Occipital lobe (tissue), 3 donors: Measurements from ENCODE around the gene MCM6. TPM values are rescaled to one million over a fixed set of nuclear protein-coding genes. Genes with fewer than 3 reads are reported as not detected.

ENCODE experiments used
- DNase-seq: peaks from one replicate; lab custom pipeline; 2025; lab: John Stamatoyannopoulos, UW
- small RNA-seq: library from RNA; depleted of rRNA; stranded (forward); fragments of <200 nt; gene quantifications from one replicate; pipeline ENCODE3, GENCODE V24; 2014
- total RNA-seq: library from RNA; depleted of rRNA; stranded (reverse); fragments of >200 nt; gene quantifications from one replicate; pipeline ENCODE4 v1.2.3, GENCODE V29; 2014

The MCM6 gene
- total RNA-seq, 1 donor from 2014 or later, result 18.9 TPM

- DNase-seq, result no peak
Measured at GRCh38 chr2:135790423-135790822, 85.8 kb downstream of the MCM6 start.

Small RNA genes within 50 kb of the gene (small RNA-seq; reads per million reads assigned to genes)
- gene RF00019, result not detected

Other genes with a start within 250 kb of the MCM6 start
- gene UBXN4, start 134.6 kb downstream of the MCM6 start, total RNA-seq, result 90.8 TPM
- not detected for gene LCT, start 39.3 kb downstream of the MCM6 start, total RNA-seq
- 68.0 TPM for gene DARS1, start 109.2 kb upstream of the MCM6 start, total RNA-seq
- 115 TPM for gene CXCR4, start 241.7 kb upstream of the MCM6 start, total RNA-seq